GM21723 (cell line): ENCODE results near the gene KCNA3.
A peak's percentile ranks its signal among the peaks of the same experiment; 100 is the strongest.

Source experiments
- ATAC-seq: cut with Tn5 transposase; IDR thresholded peaks from one replicate; pipeline ENCODE4 v1.9.1; 2021; ENCODE audit warnings: mild to moderate bottlenecking, moderate library complexity; ENCODE audit not compliant: unreplicated experiment

The KCNA3 gene

GRCh38 chr1:110643879-110644472 lies 30.8 kb downstream of the KCNA3 start:
- ATAC-seq = no peak

- no peak for ATAC-seq
Observed at GRCh38 chr1:110639724-110640386, 34.9 kb downstream of the KCNA3 start.

DNA sequence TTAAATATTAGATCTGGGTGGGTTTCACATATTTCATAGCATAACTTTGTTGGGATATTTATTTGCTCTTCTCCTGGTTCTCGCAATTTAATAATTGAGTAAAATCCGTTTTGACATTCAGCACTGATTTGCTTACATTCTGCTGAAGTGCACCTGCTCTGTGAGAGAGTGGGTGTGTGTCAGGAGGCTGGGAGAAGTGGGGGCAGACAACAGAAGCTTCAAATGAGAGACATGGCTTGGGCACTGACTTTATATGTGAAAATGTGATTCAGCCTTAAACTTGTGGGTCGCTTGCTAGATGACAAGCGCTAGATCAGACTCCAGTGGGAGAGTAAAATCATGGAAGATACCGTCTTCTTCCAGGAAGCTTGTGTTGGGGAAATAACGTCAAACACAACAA lies 36.2 kb downstream of the KCNA3 start:
- ATAC-seq = no peak

GRCh38 chr1:110638058-110638457 lies 36.7 kb downstream of the KCNA3 start:
- ATAC-seq = no peak

- no peak for ATAC-seq
Observed at GRCh38 chr1:110637475-110637874, 37.3 kb downstream of the KCNA3 start.

- peak; percentile 31 for ATAC-seq
Observed at GRCh38 chr1:110636149-110636935, 38.4 kb downstream of the KCNA3 start.

GRCh38 chr1:110635434-110635833 lies 39.3 kb downstream of the KCNA3 start:
- ATAC-seq = no peak

DNA sequence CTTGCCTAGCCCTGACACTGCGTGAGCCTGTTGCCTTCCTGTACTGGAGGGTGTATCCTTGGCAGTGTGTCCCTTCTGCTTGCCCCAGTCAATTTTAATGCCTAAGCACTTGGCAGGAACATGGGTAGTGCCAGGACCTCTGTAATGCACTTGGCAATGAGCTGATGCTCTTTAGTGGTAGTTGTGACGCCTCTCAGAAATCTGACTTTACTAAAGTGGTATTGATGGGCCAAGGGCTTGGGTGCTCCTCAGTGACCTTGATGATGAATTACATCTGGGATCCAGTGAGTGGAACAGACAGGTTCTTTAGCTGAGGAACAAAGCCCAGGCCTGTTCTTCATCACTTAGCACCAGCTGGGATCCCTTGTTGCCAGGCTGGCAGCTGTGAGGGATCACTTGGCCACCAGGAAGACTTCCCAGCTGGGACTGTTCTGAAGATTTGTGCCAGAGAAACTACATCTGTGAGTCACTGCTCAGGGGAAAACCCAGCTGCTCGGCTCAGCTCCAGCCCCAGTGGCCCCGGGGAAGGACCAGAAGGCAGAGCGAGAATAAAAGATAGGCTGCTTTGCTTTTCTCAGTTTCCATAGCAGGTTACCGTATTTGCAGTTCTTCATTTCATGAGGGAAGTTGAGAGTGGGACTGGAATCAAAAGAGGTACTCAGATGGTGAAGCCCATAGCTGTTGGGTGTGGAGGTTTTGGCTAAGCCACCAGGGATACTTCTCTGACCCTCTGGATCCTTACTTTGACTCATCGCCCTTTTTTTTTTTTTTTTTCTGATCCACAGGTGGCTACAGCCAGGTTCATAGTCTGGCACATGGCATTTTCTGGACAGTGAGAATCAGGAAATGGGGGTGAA lies 40.1 kb downstream of the KCNA3 start:
- ATAC-seq = peak; percentile 68

- no peak for ATAC-seq
Observed at GRCh38 chr1:110634086-110634454, 40.7 kb downstream of the KCNA3 start.

- no peak for ATAC-seq
Observed at GRCh38 chr1:110633646-110634030, 41.1 kb downstream of the KCNA3 start.

- ATAC-seq = no peak
Observed at GRCh38 chr1:110631836-110632620, 42.7 kb downstream of the KCNA3 start.

- ATAC-seq = peak; percentile 50
Observed at GRCh38 chr1:110630839-110631663, 43.7 kb downstream of the KCNA3 start.

DNA sequence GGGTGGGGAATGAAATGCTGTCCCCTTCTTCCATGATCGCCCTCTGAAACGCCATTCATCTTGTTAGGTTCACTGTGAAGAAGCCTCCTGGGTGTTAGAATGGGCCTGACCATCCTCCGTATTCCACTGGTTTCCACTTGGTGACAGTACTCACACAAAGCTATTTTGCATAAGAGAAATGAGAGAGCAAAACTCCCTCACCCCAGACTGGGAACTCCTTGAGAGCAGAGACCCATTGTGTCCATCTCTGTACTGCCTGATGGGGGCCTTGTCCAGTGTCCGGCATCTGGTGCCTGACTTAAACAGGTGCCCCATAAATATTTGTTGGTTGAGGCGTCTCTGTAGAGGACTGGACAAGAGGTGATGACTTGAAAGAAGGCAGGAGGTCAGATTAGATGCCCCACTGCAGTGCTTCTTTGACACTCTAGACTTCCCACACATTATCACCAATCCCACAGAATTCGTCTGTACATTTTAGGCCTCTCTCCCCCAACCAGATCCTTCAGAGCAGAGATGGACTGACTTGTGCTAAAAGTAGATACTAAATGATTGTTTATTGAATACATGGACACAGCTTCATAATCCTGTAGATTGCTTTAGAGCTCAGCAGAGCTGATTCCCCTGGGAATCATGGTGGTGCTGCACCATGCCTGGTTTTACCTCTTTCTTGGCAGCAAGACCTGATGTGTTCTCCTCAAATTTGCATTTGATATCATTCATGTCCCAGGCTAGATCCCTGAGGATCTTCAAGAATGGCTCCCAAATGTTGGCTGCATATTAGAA lies 46.2 kb downstream of the KCNA3 start:
- ATAC-seq = no peak

DNA sequence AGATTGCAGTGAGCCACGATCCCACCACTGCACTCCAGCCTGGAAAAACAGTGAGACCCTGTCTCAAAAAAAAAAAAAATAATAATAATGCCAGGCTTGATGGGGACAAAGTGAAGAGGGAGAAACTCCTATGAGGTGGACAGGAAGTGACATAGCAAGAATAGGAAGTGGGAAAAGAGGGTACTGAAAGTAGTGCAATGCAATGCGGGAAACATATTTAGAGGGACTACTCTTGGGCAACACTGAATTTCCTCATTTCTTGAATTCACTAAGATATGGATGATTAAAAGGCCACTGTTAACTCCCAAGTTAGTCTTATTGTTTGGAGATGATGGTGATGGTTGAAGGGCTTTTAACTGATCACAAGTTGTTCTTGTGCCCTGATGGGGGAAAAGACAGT lies 47.0 kb downstream of the KCNA3 start:
- no peak for ATAC-seq

DNA sequence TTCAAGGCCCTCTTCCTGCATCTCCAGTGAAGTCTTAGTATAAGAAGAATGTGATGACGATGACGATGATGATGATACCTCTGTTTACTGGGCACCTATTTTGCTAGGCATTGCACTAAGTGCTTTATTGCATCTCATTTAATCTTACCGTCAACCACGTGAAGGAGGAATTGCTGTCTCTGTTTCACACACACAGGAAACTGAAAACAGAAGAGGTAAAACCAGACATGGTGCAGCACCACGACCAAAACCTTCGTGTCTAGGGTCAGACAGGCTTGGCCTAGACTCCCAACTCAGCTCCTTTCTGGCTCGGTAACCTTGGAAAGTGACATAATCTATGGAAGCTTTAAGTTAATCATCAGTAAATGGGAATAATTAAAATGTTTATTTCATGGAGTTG lies 47.9 kb downstream of the KCNA3 start:
- ATAC-seq = no peak
